ENCODE results near the gene CPSF4L. TPM values are rescaled to one million over a fixed set of nuclear protein-coding genes. Genes with fewer than 3 reads are reported as not detected.

The CPSF4L gene
- total and polyA plus RNA-seq, 2 donors (not counting 3 experiments of a cell fraction or from before 2014, with no cell fraction given), result not detected

DNA sequence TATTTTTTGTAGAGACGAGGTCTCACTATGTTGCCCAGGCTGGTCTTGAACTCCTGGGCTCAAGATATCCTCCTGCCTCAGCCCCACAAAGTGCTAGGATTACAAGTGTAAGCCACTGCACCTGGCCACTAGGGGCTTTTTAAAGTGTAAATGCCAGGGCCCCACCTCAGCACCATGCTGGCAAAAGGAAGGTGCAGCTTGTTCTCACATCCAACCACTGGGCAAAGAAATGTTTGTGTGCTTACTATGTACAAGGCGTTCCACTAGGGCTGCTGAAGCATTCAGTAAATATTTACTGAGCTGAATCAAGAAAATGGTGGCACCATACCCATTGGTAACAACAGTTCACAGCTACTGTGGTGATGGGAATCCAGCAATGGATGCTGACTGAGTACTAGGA lies 46.2 kb downstream of the CPSF4L start:
- no peaks in the 10 kb centered on the region for H3K9me3 ChIP-seq (replicated peaks; ENCODE audit: control insufficient read depth, insufficient read depth, low read length)
- H3K4me3 ChIP-seq (replicated peaks in 1 of 3; ENCODE audit: insufficient read depth in 1 of 3, low read depth in 1 of 3, low read length in 3 of 3), result no peak overlapping the region
- ChIA-PET CTCF (interaction anchor here (0.7 to 1.8 kb wide), 5 partner anchors 9 to 17 kb away, joined by 3 to 7 read pairs (median 3); a partner anchor contains a TSS), POLR2A (no interaction called here)
- intact Hi-C loops (cut with micrococcal nuclease), result no loop called here
- no peaks in the 10 kb centered on the region for H3K9me1 ChIP-seq (replicated peaks; ENCODE audit: control insufficient read depth, extremely low read depth, insufficient read depth, low read length)
- peaks cover 1% of the 10 kb centered on the region for H3K79me2 ChIP-seq (ENCODE audit: control insufficient read depth, insufficient read depth, low read length)
- H3K9ac ChIP-seq (replicated peaks; ENCODE audit: extremely low read depth, insufficient read depth, low read length), result no peak overlapping the region
- no peak overlapping the region for H3K27ac ChIP-seq (ENCODE audit: insufficient read depth, low read depth, low read length)
- DNase-seq (ENCODE audit: low read depth, low spot score) (no peak), FAIRE-seq (no peak)
- H3K27me3 ChIP-seq (ENCODE audit: control insufficient read depth in 2 of 2, insufficient read depth in 2 of 2, low read length in 2 of 2), result no peaks in the 10 kb centered on the region
- H3K4me1 ChIP-seq (ENCODE audit: control insufficient read depth, extremely low read depth, insufficient read depth, low read length), result no peaks in the 10 kb centered on the region
- no TSS peak for BruUV-seq (replicated peaks)
- no peak overlapping the region for H2AFZ ChIP-seq (ENCODE audit: low read depth, low read length)
- dilution Hi-C loops (cut with MboI; ENCODE audit: extremely low pct_ligation_motif_present, low sequenced_read_pairs), result no loop called here
- TF ChIP-seq EZH2 (IDR thresholded peaks at IDR 0.05; ENCODE audit: borderline replicate concordance, low read depth, low read length, severe bottlenecking) (no peak), GATA2 (IDR thresholded peaks at IDR 0.05; ENCODE audit: insufficient read depth, insufficient read length, low read depth, low read length) (no peak), POLR2AphosphoS5 (IDR thresholded peaks at IDR 0.05; ENCODE audit: insufficient read depth, low read depth, low read length) (no peak), JUN (IDR thresholded peaks at IDR 0.05; ENCODE audit: borderline replicate concordance, insufficient read depth, insufficient read length, low read depth) (no peak), FOS (IDR thresholded peaks at IDR 0.05; ENCODE audit: borderline replicate concordance, insufficient read depth, low read length) (no peak), POLR2A (IDR thresholded peaks at IDR 0.05; ENCODE audit: low read depth, low read length) (no peak), MYC (IDR thresholded peaks at IDR 0.05; ENCODE audit: low read depth, low read length) (no peak)
- TF ChIP-seq, protein P1, sequence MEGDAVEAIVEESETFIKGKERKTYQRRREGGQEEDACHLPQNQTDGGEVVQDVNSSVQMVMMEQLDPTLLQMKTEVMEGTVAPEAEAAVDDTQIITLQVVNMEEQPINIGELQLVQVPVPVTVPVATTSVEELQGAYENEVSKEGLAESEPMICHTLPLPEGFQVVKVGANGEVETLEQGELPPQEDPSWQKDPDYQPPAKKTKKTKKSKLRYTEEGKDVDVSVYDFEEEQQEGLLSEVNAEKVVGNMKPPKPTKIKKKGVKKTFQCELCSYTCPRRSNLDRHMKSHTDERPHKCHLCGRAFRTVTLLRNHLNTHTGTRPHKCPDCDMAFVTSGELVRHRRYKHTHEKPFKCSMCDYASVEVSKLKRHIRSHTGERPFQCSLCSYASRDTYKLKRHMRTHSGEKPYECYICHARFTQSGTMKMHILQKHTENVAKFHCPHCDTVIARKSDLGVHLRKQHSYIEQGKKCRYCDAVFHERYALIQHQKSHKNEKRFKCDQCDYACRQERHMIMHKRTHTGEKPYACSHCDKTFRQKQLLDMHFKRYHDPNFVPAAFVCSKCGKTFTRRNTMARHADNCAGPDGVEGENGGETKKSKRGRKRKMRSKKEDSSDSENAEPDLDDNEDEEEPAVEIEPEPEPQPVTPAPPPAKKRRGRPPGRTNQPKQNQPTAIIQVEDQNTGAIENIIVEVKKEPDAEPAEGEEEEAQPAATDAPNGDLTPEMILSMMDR (IDR thresholded peaks at IDR 0.05; ENCODE audit: extremely low read depth in 1 of 2, insufficient read depth in 1 of 2, low read depth in 1 of 2, low read length in 2 of 2), result no peak
- TF ChIP-seq, protein P2, sequence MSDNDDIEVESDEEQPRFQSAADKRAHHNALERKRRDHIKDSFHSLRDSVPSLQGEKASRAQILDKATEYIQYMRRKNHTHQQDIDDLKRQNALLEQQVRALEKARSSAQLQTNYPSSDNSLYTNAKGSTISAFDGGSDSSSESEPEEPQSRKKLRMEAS (IDR thresholded peaks at IDR 0.05; ENCODE audit: insufficient read depth, insufficient read length), result no peak
- H3K4me2 ChIP-seq (ENCODE audit: insufficient read depth, low read length), result no peak overlapping the region
- H4K20me1 ChIP-seq (replicated peaks; ENCODE audit: control insufficient read depth, extremely low read depth, insufficient read depth, low read length), result no peaks in the 10 kb centered on the region
- H3K36me3 ChIP-seq (ENCODE audit: control insufficient read depth in 2 of 2, extremely low read depth in 1 of 2, insufficient read depth in 2 of 2, low read length in 2 of 2), result peaks cover 0 to 4% of the 10 kb centered on the region in 2 experiments

Measured in endothelial cell of umbilical vein (primary cell).